ENCODE measurements around the gene LDHD. TPM values are rescaled to one million over a fixed set of nuclear protein-coding genes. Genes with fewer than 3 reads are reported as not detected.
A peak's percentile ranks its signal among the peaks of the same experiment; 100 is the strongest.

The LDHD gene
- total RNA-seq, 1 donor from 2014 or later, result 0.60 TPM

GRCh38 chr16:75114946-75115825 lies 1.4 kb downstream of the LDHD start:
- no peak for DNase-seq (ENCODE audit: low read depth in 2 of 2)

DNA sequence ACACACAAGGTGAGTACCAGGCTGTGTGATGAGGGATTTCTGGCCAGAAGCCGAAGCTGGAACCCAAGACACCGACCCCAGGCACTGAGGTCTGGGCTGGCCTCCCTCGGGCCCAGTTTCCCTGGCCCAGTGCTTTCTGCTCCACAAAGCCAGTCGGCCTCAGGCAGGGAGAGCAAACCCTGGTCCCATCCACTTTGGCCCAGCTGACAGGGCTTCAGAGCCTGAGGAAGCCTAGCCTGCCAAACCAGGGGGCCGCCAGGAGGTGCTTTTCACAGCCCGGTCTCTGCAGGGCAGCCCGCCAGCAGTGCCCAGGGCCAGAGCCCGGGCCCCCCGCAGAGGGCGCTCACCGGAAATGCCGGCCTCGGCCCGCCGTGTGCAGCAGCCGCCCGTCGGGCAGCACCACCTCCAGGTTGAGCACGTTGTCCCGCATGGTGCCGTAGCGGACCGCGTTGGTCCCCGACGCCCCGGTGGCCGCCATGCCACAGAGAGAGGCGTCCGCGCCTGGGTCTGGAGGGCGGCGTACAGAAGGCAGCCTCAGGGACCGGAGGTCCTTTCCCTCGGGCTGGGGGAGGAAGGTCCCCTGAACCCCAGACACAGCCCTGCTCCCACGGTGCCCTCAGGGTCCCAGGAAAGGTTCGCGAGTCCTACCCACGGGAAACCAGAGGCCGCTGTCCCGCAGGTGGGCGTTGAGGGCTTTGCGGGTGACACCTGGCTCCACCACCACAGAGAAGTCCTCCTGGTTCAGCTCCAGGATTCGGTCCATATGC lies 2.2 kb downstream of the LDHD start:
- DNase-seq (ENCODE audit: low read depth in 2 of 2), result no peak

DNA sequence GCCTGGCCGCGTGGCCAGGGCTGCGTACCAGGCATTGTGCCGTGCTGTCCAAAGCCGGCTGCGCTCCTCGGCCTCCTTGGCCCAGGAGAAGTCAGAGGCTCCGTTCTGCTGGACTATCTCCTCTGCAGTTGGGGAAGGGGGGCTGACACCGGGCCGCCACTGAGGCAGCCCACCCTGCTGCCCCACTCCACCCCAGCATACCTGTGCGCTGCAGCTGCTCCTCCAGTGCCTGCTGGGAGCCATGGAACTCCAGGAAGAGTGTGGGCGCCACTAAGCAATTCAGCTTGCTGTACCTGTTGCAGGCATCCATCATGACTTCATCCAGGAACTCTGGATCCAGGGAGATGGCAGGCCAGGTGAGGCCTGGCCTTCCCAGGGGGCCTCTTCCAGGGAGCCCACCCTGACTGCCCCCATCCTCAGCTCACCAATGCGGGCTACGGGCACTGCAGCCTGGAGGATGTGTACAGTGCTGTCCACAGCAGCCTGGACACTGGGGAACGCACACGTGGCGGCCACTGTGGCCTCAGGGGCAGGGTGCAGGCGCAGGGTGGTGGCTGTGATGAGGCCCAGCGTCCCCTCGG lies 2.9 kb downstream of the LDHD start:
- no peak for DNase-seq (ENCODE audit: low read depth in 2 of 2)

DNA sequence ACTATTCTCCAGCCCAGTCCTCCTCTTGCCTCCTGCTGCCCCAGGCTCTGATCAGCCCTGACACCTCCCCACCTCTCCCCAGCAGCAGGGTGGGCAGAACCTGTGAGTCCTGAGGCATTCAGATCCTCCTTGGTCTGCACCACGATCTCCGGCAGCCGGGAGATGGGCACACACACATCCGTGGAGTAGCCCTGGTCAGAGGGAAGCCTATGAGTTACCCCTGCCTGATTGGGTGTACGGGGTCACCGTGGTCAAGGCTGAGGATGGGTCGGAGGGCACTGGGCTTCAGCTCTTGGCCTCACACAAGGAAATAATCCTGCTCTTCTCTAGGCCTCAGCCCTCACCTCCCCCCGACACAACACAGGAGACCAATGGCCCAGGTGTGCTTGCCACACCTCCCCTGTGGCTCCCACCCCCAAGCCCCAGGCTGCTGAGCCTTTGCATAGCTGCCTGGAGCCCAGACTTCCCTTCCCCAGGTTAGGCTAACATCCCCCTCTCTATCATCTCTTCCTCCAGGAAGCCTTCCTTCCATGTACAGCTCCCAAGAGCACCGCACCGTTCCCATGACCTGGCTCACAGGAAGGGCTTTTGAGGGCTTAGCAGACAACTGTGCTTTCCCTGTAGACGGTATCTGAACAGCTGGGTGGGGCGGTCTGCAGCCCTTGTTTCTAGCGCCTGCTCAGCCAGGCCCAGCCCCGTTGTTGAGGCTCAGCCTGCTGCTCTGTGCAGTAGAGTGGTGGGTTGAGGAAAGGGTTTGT lies 3.7 kb downstream of the LDHD start:
- DNase-seq (ENCODE audit: low read depth in 2 of 2), result no peak

- DNase-seq (ENCODE audit: low read depth in 2 of 2), result peak in 1 of 2 donors; percentile 47
Observed at GRCh38 chr16:75111961-75112733, 4.4 kb downstream of the LDHD start.

GRCh38 chr16:75111514-75111940 lies 5.1 kb downstream of the LDHD start:
- DNase-seq (ENCODE audit: low read depth in 2 of 2), result no peak

DNA sequence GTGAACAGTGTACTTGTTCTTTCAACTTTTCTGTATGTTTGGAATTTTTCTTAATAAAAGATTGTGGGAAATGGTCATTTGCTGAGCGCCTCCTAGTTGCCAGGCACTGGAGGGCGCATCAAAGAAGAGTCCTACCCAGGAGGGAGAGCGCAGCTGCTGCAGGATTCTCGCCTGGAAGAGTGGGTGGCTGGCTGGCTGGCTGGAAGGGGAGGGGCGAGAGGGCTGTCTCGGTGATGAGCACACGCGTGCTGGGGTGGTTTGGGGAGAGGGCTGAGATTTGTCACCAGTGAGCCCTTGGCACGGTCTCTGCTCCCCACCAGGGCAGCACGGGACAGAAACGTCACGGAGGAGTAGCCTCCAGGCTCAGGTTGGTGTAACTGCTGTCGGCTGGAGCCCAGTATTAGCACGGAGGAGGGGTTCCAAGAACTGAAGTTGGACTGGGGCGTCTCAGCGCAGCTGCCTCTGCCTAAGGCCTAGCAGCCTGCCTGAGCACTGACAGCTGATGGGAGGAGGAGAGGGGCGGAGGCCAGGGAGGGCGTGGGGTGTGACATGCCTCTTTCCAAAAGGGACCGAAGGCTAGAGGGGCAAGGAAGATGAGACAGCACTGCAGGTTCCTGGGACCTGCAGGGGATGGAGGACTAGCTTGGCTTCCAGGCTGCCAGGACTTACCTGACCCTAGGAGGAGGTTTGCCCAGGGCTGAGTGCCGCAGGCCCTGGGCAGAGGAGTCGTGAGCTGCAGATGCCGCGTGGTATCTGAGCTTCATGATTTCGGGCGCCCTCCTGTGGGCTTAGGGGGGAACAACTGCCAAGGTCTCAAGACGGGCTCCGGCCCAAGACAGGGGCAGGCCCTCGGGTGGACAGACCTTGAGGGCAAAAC lies 5.7 kb downstream of the LDHD start:
- peak; percentile 84 to 91 for DNase-seq (ENCODE audit: low read depth in 2 of 2)

DNA sequence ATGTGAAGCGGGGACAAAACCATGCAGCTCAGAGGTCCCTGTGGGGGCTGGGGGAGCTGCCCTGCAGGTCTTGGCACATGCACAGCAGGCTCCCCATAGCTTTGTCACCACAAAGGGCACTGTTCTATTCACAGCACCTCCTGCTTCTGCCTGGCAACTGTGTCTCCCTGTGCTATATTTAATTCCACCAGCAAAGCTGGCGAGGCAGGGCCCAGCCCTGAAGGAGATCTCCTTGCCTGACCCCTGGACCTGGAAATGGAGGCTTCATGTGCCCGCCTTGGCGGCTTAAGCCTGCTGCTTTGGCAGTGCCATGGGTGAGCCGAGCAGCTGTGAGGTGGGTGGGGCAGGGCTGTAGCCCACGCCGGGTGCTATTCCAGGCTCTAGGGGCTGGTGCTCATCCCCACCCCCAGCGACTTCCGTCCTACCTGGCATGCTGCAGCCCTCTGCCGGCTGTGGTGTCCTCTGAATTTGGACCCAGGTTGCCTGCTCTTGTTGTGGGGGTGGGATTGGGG lies 6.8 kb downstream of the LDHD start:
- DNase-seq (ENCODE audit: low read depth in 2 of 2), result no peak

GRCh38 chr16:75108792-75109731 lies 7.5 kb downstream of the LDHD start:
- peak in 1 of 2 donors; percentile 77 for DNase-seq (ENCODE audit: low read depth in 2 of 2)

DNA sequence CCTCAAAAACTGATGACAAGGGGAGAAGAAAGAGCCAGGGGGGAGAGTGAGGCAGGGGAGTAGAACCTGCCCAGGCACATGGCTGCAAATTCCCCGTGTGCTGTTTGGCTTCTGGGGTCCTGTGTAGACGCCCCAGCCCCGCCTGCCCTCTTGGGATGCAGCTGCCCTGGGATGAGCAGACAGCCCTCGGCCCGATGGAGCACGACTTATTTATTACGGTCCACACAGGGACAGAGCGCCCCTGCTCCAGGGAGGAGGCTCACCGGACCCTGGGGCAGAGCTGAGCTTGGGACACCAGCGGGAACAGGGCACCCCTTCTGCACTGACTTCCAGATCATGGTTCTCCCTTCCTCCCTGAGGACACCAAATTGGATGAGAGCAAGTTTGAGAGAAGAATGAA lies 9.1 kb downstream of the LDHD start:
- no peak for DNase-seq (ENCODE audit: low read depth in 2 of 2)

- DNase-seq (ENCODE audit: low read depth in 2 of 2), result peak in 1 of 2 donors; percentile 35
Observed at GRCh38 chr16:75106351-75107274, 10.0 kb downstream of the LDHD start.

DNA sequence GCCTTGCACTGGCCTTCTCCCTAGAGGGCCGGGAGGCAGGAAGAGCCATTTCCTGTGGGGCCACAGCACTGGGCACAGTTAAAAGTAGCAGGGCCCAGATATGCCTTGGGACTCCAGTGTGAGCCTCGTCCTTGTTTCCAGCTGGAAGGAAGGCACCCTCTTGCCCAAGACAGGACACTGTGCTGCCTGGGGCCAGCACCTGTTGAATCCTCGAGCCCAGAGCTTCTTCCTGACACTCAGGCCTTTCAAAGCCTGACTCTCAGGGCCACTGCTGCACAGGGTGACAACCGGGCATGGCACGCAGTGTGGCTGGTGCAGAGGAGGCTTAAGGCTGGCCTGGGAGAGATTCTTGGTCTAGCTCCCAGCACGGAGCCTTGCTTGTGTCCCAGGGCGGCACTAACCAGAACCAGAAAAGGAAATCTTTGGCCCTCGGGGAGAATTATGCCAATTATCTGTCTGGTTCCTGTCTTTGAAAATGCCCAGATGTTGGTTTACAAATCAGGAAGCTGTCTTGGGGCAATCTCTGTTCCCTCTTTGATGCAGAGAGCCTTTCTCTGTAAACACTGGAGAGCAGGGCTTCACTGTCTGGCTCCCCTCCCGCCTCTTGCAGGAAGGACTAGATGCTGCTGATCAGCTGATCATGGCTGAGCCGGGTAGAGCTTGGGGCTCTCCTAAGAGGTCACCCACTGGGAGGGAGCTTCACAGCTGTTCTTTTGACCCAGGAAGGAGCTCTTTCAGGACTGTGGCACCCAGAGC lies 11.1 kb downstream of the LDHD start:
- DNase-seq (ENCODE audit: low read depth in 2 of 2), result peak in 1 of 2 donors; percentile 38

DNA sequence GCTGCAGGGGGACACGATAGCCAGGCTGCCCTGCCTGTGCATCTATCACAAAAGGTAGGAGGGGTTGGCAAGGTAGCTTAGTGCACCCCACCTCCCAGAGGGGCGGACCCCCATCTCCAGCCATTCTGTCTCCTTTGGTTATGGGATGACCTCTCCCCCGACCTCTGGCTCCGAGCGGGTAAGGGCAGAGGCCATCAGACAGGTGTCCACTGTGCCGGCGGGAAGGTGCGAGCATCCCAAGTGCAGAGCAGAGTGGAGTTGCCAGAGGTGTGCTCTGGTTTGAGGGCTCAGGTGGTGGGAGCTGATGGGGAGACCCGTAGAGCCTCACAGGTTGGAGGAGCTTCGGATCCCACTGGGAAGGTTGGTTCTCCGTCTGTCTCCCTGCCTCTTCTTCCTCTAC lies 11.7 kb downstream of the LDHD start:
- no peak for DNase-seq (ENCODE audit: low read depth in 2 of 2)

GRCh38 chr16:75103994-75104393 lies 12.6 kb downstream of the LDHD start:
- DNase-seq (ENCODE audit: low read depth in 2 of 2), result no peak

- no peak for DNase-seq (ENCODE audit: low read depth in 2 of 2)
Observed at GRCh38 chr16:75102595-75102994, 14.0 kb downstream of the LDHD start.

- DNase-seq (ENCODE audit: low read depth in 2 of 2), result no peak
Observed at GRCh38 chr16:75101635-75102034, 14.9 kb downstream of the LDHD start.

DNA sequence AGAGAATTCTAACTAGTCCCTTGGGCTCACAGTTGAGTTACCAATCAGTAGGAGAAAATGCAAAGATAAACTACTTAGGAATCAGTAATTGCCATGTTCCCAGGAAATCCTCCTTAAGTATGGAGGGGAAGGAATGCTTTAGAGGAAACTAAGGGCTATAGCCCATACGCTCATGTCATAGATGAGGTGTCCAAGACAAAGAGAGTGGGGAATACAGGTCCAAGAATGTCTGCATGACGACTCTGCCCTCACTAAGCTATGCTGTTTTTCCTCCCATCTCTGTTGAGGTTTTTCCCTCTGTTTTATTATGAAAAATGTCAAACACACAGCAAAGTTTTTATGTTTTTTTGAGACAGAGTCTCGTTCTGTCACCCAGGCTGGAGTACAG lies 16.0 kb downstream of the LDHD start:
- no peak for DNase-seq (ENCODE audit: low read depth in 2 of 2)
